EL (cell line): Measurements from ENCODE around the gene ASTL.

Source experiments
- DNase-seq: peaks from one replicate; pipeline ENCODE4 v3.0.0-alpha.2; 2016

ASTL gene

GRCh38 chr2:96124406-96125265 lies 13.7 kb downstream of the ASTL start:
- DNase-seq: no peak

GRCh38 chr2:96123936-96124335 lies 14.4 kb downstream of the ASTL start:
- no peak for DNase-seq

- DNase-seq: no peak
Observed at GRCh38 chr2:96123290-96123689, 15.0 kb downstream of the ASTL start.

- no peak for DNase-seq
Observed at GRCh38 chr2:96122391-96122790, 15.9 kb downstream of the ASTL start.

DNA sequence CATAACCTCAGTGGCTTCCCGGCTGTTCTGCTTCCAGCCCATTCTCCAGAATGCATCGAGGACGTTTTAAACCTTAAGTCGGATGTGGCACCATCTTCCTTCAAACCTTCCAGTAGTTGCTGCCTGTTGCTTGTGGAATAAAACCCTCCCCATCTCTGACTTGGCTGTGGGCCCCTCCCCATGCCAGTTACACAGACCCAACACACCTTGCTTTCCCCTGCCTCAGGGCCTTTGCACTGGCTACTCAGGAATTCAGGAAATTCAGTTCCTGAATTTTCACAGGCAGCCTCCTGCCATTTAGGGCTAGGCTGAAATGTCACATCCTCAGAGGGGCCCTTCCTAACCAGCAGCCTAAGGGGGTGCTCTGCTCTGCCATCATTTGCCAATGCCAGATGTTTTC lies 16.9 kb downstream of the ASTL start:
- DNase-seq: no peak

- DNase-seq: no peak
Observed at GRCh38 chr2:96120991-96121390, 17.3 kb downstream of the ASTL start.

GRCh38 chr2:96120091-96120720 lies 18.1 kb downstream of the ASTL start:
- DNase-seq: no peak

DNA sequence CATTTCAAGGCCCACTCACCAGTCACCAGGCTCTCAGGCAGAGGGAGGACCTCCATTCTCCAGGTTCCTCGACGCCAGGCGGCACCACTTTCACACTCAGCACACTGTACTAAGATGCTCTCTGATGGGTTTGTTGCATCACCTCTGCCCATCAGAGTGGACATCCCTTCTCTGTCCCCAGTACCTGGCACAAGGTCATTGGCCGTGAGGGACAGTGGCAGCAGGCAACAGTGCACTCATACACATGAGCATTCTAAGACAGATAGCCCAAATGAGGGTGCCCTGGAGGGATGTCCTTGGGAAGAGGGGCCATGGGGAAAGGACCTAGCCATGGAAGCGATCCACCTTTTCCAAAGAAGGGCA lies 18.9 kb downstream of the ASTL start:
- no peak for DNase-seq

GRCh38 chr2:96118698-96119388 lies 19.5 kb downstream of the ASTL start:
- no peak for DNase-seq

GRCh38 chr2:96117701-96118588 lies 20.4 kb downstream of the ASTL start:
- peak; percentile 37 for DNase-seq

DNA sequence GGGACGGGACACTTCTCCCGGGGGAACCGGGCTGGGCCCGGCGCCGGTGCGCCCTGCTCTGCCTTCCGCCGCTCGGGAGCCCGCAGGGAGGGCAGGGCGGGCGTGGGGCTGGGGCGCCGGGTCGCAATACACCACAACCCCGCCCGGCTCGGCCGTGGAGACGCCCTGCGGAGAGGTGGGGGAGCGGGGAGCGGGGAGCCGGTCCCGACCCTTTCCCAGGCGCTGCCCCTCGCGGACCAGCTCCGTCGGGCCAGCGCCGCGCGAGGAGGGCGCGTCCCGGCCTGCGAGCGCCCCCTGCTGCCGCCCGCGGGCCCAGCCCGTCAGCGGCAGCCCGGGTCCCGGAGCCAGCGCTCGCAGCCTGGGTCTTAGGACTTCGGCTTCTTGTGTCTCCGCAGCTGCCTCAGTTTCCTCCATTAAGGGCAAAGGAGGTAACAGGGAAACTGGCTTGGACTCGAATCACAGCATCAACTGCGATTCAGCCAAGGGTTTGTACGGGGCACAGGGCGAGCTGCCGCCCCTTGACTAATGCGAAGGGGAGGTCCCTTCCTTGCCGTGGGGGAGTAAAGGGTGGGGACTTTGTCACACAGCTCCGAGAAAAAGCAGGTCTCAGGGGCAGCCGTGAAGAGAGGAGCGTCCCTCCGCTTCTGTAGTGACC lies 21.3 kb downstream of the ASTL start:
- DNase-seq: peak; percentile 48

GRCh38 chr2:96116424-96116878 lies 21.9 kb downstream of the ASTL start, which contains the start of gene ADRA2B:
ADRA2B (minus strand) TSS chr2:96116571; CDS start chr2:96116149, 422 bp downstream.
- peak; percentile 32 for DNase-seq

GRCh38 chr2:96115631-96116423 lies 22.5 kb downstream of the ASTL start:
- no peak for DNase-seq

GRCh38 chr2:96114903-96115581 lies 23.3 kb downstream of the ASTL start:
- DNase-seq: no peak

GRCh38 chr2:96114546-96114902 lies 23.8 kb downstream of the ASTL start:
- no peak for DNase-seq

GRCh38 chr2:96113951-96114350 lies 24.4 kb downstream of the ASTL start:
- no peak for DNase-seq

- no peak for DNase-seq
Observed at GRCh38 chr2:96113367-96113677, 25.0 kb downstream of the ASTL start.

DNA sequence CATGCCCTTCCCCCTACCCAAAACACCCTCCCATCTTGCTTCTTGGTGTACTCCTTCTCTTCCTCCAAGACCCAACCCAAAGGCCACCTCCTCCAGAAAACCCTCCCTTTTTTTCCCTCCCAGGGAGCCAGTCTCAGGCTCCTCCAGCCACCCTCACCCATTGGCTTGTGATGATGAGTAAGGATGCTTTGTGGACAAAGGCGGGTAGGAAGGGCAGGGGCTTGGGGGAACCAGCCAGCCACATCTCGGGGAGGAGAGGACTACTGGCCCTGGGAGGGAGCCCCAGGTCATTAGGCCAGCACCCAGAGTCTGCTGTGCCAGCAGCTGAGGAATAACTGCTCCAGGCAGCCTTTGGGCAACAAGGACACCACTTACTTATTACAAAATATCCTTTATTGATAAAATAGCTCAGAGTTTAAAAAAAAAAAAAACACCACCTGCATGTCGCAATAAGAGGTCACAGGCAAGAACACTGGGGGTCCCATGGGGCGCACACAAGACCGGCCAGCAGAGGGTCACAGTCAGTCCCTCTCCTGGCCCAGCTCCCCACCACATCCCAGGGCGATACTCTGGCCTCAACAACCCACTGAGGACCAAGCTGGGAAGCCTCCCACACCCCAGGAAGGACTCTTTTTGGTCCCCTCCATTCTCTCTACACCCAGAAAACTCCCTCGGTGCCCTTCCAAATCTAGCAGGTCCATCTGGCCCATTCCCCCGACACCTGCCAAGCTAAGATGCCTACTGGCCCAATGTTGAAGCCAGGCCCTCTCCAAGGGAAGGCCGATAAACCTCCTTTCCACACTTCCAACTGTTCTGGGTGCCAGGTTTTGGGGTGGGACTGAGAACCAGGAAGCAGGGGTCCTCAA lies 25.6 kb downstream of the ASTL start:
- DNase-seq: no peak

- no peak for DNase-seq
Observed at GRCh38 chr2:96111823-96112500, 26.3 kb downstream of the ASTL start.
